Endothelial cell of umbilical vein (primary cell): Measurements from ENCODE around the gene TRPM5.

Source experiments
- CTCF ChIP-seq, 2 donors: IDR thresholded peaks; 1 replicate in 1 of 2; 2 replicates in 1 of 2; pipeline ENCODE4 v1.5.1; 2011; ENCODE audit warnings: low read length in 2 of 2, mild to moderate bottlenecking in 2 of 2, moderate library complexity in 2 of 2, control low read depth in 1 of 2, inconsistent platforms in 1 of 2, low read depth in 1 of 2; ENCODE audit not compliant: insufficient read depth in 1 of 2; ENCODE audit errors: extremely low read depth in 1 of 2
- EZH2 ChIP-seq: IDR thresholded peaks from 2 replicates; pipeline ENCODE4 v1.6.1; 2012; ENCODE audit warnings: borderline replicate concordance, low read depth, mild to moderate bottlenecking, moderate library complexity, low read length, inconsistent platforms; ENCODE audit not compliant: severe bottlenecking
- MAX ChIP-seq: IDR thresholded peaks from 2 replicates; pipeline ENCODE4 v1.6.1; 2011; ENCODE audit not compliant: insufficient read depth, insufficient read length

GRCh38 chr11:2462986-2463765, 18.9 kb upstream of the TRPM5 start:
- TF ChIP-seq EZH2 (no peak), CTCF (IDR thresholded peaks at IDR 0.05; ENCODE audit: extremely low read depth in 1 of 2, insufficient read depth in 1 of 2, low read depth in 1 of 2, low read length in 2 of 2) (no peak), MAX (no peak)
